IMR-90 (cell line): ENCODE data around the gene RBM15B. TPM values are rescaled to one million over a fixed set of nuclear protein-coding genes. Genes with fewer than 3 reads are reported as not detected.

Experiments used
- ATAC-seq: fragments of 200-7000 bp; cut with Tn5 transposase; 2 replicates; pipeline ENCODE4 v1.9.1; 2020; ENCODE audit warnings: low read depth, mild to moderate bottlenecking, moderate library complexity
- BruUV-seq: library from RNA; stranded (reverse); fragments of 400-500 nt; replicated peaks from 2 replicates; lab custom pipeline; 2021; lab: Mats Ljungman, UMichigan
- CTCF ChIA-PET: fragments of 300-600 bp; formaldehyde crosslinking; extraction: SDS; loops from one replicate; lab custom pipeline; 2021; ENCODE audit warnings: antibody characterized with exemption; lab: Yijun Ruan, JAX
- POLR2A ChIA-PET: fragments of 300-600 bp; sonication (Branson Sonifier 250); formaldehyde crosslinking; loops from one replicate; lab custom pipeline; 2022; ENCODE audit warnings: antibody characterized with exemption; ENCODE audit not compliant: unreplicated experiment; lab: Charles Lee
- DNase-seq: peaks from one replicate; pipeline ENCODE4 v3.0.0; 2013
- H2AFZ ChIP-seq: replicated peaks from 2 replicates; pipeline ENCODE3; 2013; ENCODE audit warnings: low read length, mild to moderate bottlenecking; ENCODE audit not compliant: poor library complexity
- H2AK5ac ChIP-seq: 2 replicates; pipeline ENCODE4 v1.6.1; 2013; ENCODE audit warnings: low read depth, low read length, inconsistent platforms
- H2AK9ac ChIP-seq: replicated peaks from 2 replicates; pipeline ENCODE3; 2013; ENCODE audit warnings: mild to moderate bottlenecking, low read depth, low read length, moderate library complexity; ENCODE audit not compliant: poor library complexity
- H2BK120ac ChIP-seq: 2 replicates; pipeline ENCODE4 v1.6.1; 2013; ENCODE audit warnings: low read depth, low read length, inconsistent platforms
- H2BK15ac ChIP-seq: 3 replicates; pipeline ENCODE4 v1.6.1; 2013; ENCODE audit warnings: low read depth, low read length, inconsistent platforms
- H2BK20ac ChIP-seq: 2 replicates; pipeline ENCODE4 v1.6.1; 2013; ENCODE audit warnings: low read depth, mild to moderate bottlenecking, inconsistent platforms, low read length, moderate library complexity
- H2BK5ac ChIP-seq: 2 replicates; pipeline ENCODE4 v1.6.1; 2013; ENCODE audit warnings: mild to moderate bottlenecking, low read depth, low read length, inconsistent platforms; ENCODE audit not compliant: poor library complexity, severe bottlenecking
- H3K14ac ChIP-seq: replicated peaks from 2 replicates; pipeline ENCODE4 v1.6.1; 2013; ENCODE audit warnings: low read depth, low read length, inconsistent platforms
- H3K18ac ChIP-seq: 2 replicates; pipeline ENCODE4 v1.6.1; 2013; ENCODE audit warnings: low read depth, low read length, control low read depth
- H3K23ac ChIP-seq: 2 replicates; pipeline ENCODE4 v1.6.1; 2013; ENCODE audit warnings: low read depth, low read length, inconsistent platforms
- H3K27ac ChIP-seq: 2 replicates; pipeline ENCODE4 v1.5.1; 2013; ENCODE audit warnings: mild to moderate bottlenecking, control low read depth, low read length; ENCODE audit not compliant: insufficient read depth
- H3K27me3 ChIP-seq: 2 replicates; pipeline ENCODE4 v1.6.1; 2013; ENCODE audit warnings: low read length; ENCODE audit not compliant: control insufficient read depth, insufficient read depth
- H3K36me3 ChIP-seq: 2 replicates; pipeline ENCODE4 v1.6.1; 2013; ENCODE audit warnings: low read length, mixed read lengths; ENCODE audit not compliant: control insufficient read depth, insufficient read depth
- H3K4ac ChIP-seq: 2 replicates; pipeline ENCODE4 v1.6.1; 2013; ENCODE audit warnings: low read depth, low read length, inconsistent platforms
- H3K4me1 ChIP-seq: 2 replicates; pipeline ENCODE4 v1.6.1; 2013; ENCODE audit warnings: low read length, mixed read lengths; ENCODE audit not compliant: control insufficient read depth, insufficient read depth
- H3K4me2 ChIP-seq: 2 replicates; pipeline ENCODE4 v1.6.1; 2013; ENCODE audit warnings: low read depth, mild to moderate bottlenecking, control low read depth, low read length, moderate library complexity
- H3K4me3 ChIP-seq: 2 replicates; pipeline ENCODE4 v1.5.1; 2013; ENCODE audit warnings: low read depth, mild to moderate bottlenecking, control low read depth, low read length, moderate library complexity; ENCODE audit not compliant: insufficient read depth
- H3K56ac ChIP-seq: 2 replicates; pipeline ENCODE4 v1.6.1; 2013; ENCODE audit warnings: low read length, inconsistent platforms; ENCODE audit not compliant: insufficient read depth; ENCODE audit errors: extremely low read depth
- H3K79me1 ChIP-seq, 2 experiments: 2 replicates each; pipeline ENCODE4 v1.6.1; 2013; ENCODE audit warnings: low read length in 2 of 2, inconsistent platforms in 1 of 2, low read depth in 1 of 2
- H3K9ac ChIP-seq: 2 replicates; pipeline ENCODE4 v1.6.1; 2013; ENCODE audit warnings: low read depth, low read length, control low read depth
- H3K9me1 ChIP-seq: 2 replicates; pipeline ENCODE4 v1.6.1; 2013; ENCODE audit warnings: low read length, inconsistent platforms; ENCODE audit not compliant: insufficient read depth
- H3K9me3 ChIP-seq: 2 replicates; pipeline ENCODE4 v1.6.1; 2013; ENCODE audit warnings: low read length; ENCODE audit not compliant: control insufficient read depth, insufficient read depth
- H4K20me1 ChIP-seq: 2 replicates; pipeline ENCODE4 v1.6.1; 2013; ENCODE audit warnings: low read length, inconsistent platforms; ENCODE audit not compliant: insufficient read depth
- H4K5ac ChIP-seq: 2 replicates; pipeline ENCODE4 v1.6.1; 2013; ENCODE audit warnings: mild to moderate bottlenecking, low read depth, low read length, control low read depth
- H4K8ac ChIP-seq, 2 experiments: 2 replicates each; pipeline ENCODE4 v1.6.1; 2013; ENCODE audit warnings: low read depth in 2 of 2, low read length in 2 of 2, control low read depth in 1 of 2, inconsistent platforms in 1 of 2
- H4K91ac ChIP-seq: 2 replicates; pipeline ENCODE4 v1.6.1; 2013; ENCODE audit warnings: low read depth, low read length, inconsistent platforms; ENCODE audit not compliant: insufficient read depth
- BHLHE40 ChIP-seq: fragments of 150-350 bp; IDR thresholded peaks from 2 replicates; pipeline ENCODE4 v1.6.1; 2016; ENCODE audit warnings: mild to moderate bottlenecking, low read depth, low read length
- CEBPB ChIP-seq: IDR thresholded peaks from 2 replicates; pipeline ENCODE4 v1.6.1; 2012; ENCODE audit warnings: low read depth, low read length, improper control_type of control experiment
- CHD1 ChIP-seq: IDR thresholded peaks from 2 replicates; pipeline ENCODE4 v1.6.1; 2012; ENCODE audit warnings: low read depth, low read length, improper control_type of control experiment
- FOS ChIP-seq: fragments of 150-350 bp; IDR thresholded peaks from 2 replicates; pipeline ENCODE4 v1.6.1; 2016; ENCODE audit warnings: low read depth, low read length
- MAFK ChIP-seq: IDR thresholded peaks from 2 replicates; pipeline ENCODE4 v1.6.1; 2012; ENCODE audit warnings: low read depth, low read length, improper control_type of control experiment
- MAZ ChIP-seq: IDR thresholded peaks from 2 replicates; pipeline ENCODE4 v1.6.1; 2012; ENCODE audit warnings: low read depth, mild to moderate bottlenecking, low read length, improper control_type of control experiment, moderate library complexity, borderline replicate concordance
- NFE2L2 ChIP-seq: fragments of 150-350 bp; IDR thresholded peaks from 2 replicates; pipeline ENCODE4 v1.6.1; 2016; ENCODE audit warnings: low read depth, mild to moderate bottlenecking, low read length
- POLR2A ChIP-seq: IDR thresholded peaks from 2 replicates; pipeline ENCODE4 v1.6.1; 2012; ENCODE audit warnings: mild to moderate bottlenecking, low read depth, low read length
- RAD21 ChIP-seq: IDR thresholded peaks from 2 replicates; pipeline ENCODE4 v1.6.1; 2012; ENCODE audit warnings: low read length, improper control_type of control experiment
- RFX5 ChIP-seq: IDR thresholded peaks from 2 replicates; pipeline ENCODE4 v1.8.0; 2012; ENCODE audit warnings: low read depth, mild to moderate bottlenecking, low read length, moderate library complexity
- SMC3 ChIP-seq: fragments of 150-350 bp; IDR thresholded peaks from 2 replicates; pipeline ENCODE4 v1.6.1; 2016; ENCODE audit warnings: low read depth, mild to moderate bottlenecking, antibody characterized with exemption, low read length, moderate library complexity
- WGBS, 2 experiments: methylation state at CpG; one replicate each; pipeline versions ENCODE4 v1.1.5 to v1.1.7; 2013; ENCODE audit warnings: missing lambda C conversion rate in 2 of 2; ENCODE audit not compliant: insufficient read length in 1 of 2; ENCODE audit errors: extremely low coverage in 2 of 2; 5-methylcytosine and 5-hydroxymethylcytosine counted together
- dilution Hi-C: fragments of 300-500 bp; cut with HindIII; formaldehyde crosslinking; loops from one replicate; pipeline ENCODE4 v1.14.3; 2018; ENCODE audit warnings: low sequenced_read_pairs; ENCODE audit not compliant: unreplicated experiment
- in situ Hi-C: fragments of 300-500 bp; cut with MboI; formaldehyde crosslinking; loops from 3 replicates; pipeline ENCODE4 v1.14.3; 2019; ENCODE audit warnings: low sequenced_read_pairs, inconsistent platforms, mixed read lengths
- intact Hi-C: fragments of 100-400 bp; cut with micrococcal nuclease; formaldehyde crosslinking; loops from 2 replicates; pipeline ENCODE4 v1.10.0; 2022
- polyA plus RNA-seq, 3 experiments: library from polyadenylated mRNA; depleted of rRNA; stranded (reverse); fragments of >200 nt; gene quantifications; 2 replicates each; pipeline ENCODE4 v1.2.3, GENCODE V29; 2012; ENCODE audit warnings: low replicate concordance in 1 of 3
- total RNA-seq: library from RNA; depleted of rRNA; stranded (reverse); fragments of >200 nt; gene quantifications from 2 replicates; pipeline ENCODE4 v1.2.3, GENCODE V29; 2012
- TF ChIP-seq, protein P1 (sequence below): conservative IDR thresholded peaks from 2 replicates; pipeline ENCODE4 v1.5.1; 2012; ENCODE audit warnings: mild to moderate bottlenecking, low read depth, low read length, improper control_type of control experiment
- TF ChIP-seq, protein P2 (sequence below): fragments of 150-350 bp; IDR thresholded peaks from 2 replicates; pipeline ENCODE4 v1.6.1; 2017; ENCODE audit warnings: mild to moderate bottlenecking, antibody characterized with exemption, low read length, low read depth

Gene RBM15B
- total and polyA plus RNA-seq, 2 of the 4 experiments (the other 2 are of a cell fraction) = 16.2 to 17.4 TPM

DNA sequence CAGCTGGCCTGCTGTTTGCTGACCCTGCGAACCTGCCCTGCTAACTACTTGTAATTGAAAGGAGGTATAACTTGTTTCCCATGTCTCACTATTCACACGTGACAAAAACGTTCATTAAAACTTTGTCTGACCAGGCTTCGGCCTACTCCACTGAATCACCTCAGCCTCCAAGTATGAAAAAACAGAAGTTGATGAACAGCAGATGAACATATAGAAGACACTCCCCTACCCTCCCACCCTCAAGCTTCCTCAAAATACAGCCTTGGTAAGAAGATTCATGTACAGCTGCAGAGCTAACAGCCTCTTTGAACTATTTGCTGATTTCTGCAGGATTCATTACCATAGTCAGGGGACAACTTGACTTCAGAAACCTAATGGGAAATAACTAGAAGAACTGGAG is 10.7 kb downstream of the RBM15B start:
- no peak for TF ChIP-seq FOS
- TF ChIP-seq, protein P1, sequence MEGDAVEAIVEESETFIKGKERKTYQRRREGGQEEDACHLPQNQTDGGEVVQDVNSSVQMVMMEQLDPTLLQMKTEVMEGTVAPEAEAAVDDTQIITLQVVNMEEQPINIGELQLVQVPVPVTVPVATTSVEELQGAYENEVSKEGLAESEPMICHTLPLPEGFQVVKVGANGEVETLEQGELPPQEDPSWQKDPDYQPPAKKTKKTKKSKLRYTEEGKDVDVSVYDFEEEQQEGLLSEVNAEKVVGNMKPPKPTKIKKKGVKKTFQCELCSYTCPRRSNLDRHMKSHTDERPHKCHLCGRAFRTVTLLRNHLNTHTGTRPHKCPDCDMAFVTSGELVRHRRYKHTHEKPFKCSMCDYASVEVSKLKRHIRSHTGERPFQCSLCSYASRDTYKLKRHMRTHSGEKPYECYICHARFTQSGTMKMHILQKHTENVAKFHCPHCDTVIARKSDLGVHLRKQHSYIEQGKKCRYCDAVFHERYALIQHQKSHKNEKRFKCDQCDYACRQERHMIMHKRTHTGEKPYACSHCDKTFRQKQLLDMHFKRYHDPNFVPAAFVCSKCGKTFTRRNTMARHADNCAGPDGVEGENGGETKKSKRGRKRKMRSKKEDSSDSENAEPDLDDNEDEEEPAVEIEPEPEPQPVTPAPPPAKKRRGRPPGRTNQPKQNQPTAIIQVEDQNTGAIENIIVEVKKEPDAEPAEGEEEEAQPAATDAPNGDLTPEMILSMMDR = no peak
- no peak for TF ChIP-seq BHLHE40
- no peak for TF ChIP-seq MAZ
- TF ChIP-seq NFE2L2 = no peak
- no peak for TF ChIP-seq SMC3
- no peak for TF ChIP-seq MAFK
- TF ChIP-seq RFX5 = no peak
- TF ChIP-seq CHD1 = no peak
- TF ChIP-seq POLR2A = no peak
- no peak for TF ChIP-seq CEBPB
- TF ChIP-seq, protein P2, sequence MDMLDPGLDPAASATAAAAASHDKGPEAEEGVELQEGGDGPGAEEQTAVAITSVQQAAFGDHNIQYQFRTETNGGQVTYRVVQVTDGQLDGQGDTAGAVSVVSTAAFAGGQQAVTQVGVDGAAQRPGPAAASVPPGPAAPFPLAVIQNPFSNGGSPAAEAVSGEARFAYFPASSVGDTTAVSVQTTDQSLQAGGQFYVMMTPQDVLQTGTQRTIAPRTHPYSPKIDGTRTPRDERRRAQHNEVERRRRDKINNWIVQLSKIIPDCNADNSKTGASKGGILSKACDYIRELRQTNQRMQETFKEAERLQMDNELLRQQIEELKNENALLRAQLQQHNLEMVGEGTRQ = no peak
- TF ChIP-seq RAD21 = no peak
- no peak overlapping the region for H4K5ac ChIP-seq
- no peak overlapping the region for H3K23ac ChIP-seq
- H2AK9ac ChIP-seq = no peak overlapping the region
- H3K9me3 ChIP-seq = no peaks in the 10 kb centered on the region
- DNase-seq = no peak
- no peak overlapping the region for H3K14ac ChIP-seq
- H2AK5ac ChIP-seq = no peak overlapping the region
- no peak overlapping the region for H2BK15ac ChIP-seq
- ChIA-PET CTCF (no interaction called here), POLR2A (no interaction called here)
- no TSS peak for BruUV-seq
- H4K20me1 ChIP-seq = no peaks in the 10 kb centered on the region
- peaks cover 26% of the 10 kb centered on the region for H3K36me3 ChIP-seq
- H2BK120ac ChIP-seq = no peak overlapping the region
- no peak overlapping the region for H3K4ac ChIP-seq
- H3K4me3 ChIP-seq = no peak overlapping the region
- no peak overlapping the region for H3K27ac ChIP-seq
- H3K4me2 ChIP-seq = no peak overlapping the region
- H3K18ac ChIP-seq = no peak overlapping the region
- no peak overlapping the region for H4K91ac ChIP-seq
- in situ Hi-C loops = no loop called here
- no CpG with 5 or more reads among the region's 4 CpGs for WGBS, 2 experiments
- H2AFZ ChIP-seq = no peak overlapping the region
- H3K27me3 ChIP-seq = no peaks in the 10 kb centered on the region
- ATAC-seq = no peak
- H2BK5ac ChIP-seq = no peak overlapping the region
- H3K9ac ChIP-seq = no peak overlapping the region
- H4K8ac ChIP-seq = no peak overlapping the region
- H2BK20ac ChIP-seq = no peak overlapping the region
- intact Hi-C loops = no loop called here
- dilution Hi-C loops = no loop called here
- H3K79me1 ChIP-seq = peaks cover 15 to 18% of the 10 kb centered on the region in 2 experiments; a peak in 3 of 4 replicates
- H3K9me1 ChIP-seq = peaks cover 8% of the 10 kb centered on the region; the same call in 1 of the 2 replicates
- H3K4me1 ChIP-seq = no peaks in the 10 kb centered on the region
- no peak overlapping the region for H3K56ac ChIP-seq
